GM19395 (cell line): ENCODE results near the gene MTHFD2L.
"Not testable (repeated sequence)": the region's sequence is repeated elsewhere in the genome, so short reads cannot be mapped to it uniquely, and the experiment has no call there.

Experiments
- ATAC-seq: cut with Tn5 transposase; IDR thresholded peaks from one replicate; pipeline ENCODE4 v1.9.1; 2021; ENCODE audit warnings: mild to moderate bottlenecking, moderate library complexity; ENCODE audit not compliant: unreplicated experiment

Gene MTHFD2L

GRCh38 chr4:74181219-74181618 lies 23.3 kb downstream of the MTHFD2L start:
- no peak for ATAC-seq

- ATAC-seq: peak; percentile 3
Observed at GRCh38 chr4:74188912-74189311, 31.0 kb downstream of the MTHFD2L start.

GRCh38 chr4:74189331-74190043 lies 31.6 kb downstream of the MTHFD2L start:
- ATAC-seq: peak; percentile 76

DNA sequence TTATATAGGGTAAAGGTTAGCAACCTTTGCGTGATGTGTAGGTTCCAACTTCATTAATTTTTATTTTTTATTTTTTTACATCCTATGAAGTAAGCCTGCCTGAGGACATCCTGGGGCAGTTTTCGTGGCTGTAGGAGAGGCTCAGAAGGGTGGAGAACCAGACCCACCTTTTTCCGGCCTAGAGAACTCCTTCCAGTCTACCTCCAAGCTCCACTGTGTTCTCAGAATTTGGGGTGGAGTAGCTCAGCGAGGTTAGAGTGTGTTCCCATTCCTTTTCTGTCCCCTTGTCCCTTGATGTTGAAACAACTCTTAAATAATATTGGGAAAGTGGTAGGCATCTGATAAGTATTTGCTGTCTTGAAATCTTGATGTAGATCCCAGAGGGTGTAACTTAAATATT lies 32.4 kb downstream of the MTHFD2L start:
- no peak for ATAC-seq

GRCh38 chr4:74190919-74191397 lies 33.0 kb downstream of the MTHFD2L start:
- ATAC-seq: no peak

GRCh38 chr4:74197080-74197479 lies 39.2 kb downstream of the MTHFD2L start:
- ATAC-seq: peak; percentile 85

DNA sequence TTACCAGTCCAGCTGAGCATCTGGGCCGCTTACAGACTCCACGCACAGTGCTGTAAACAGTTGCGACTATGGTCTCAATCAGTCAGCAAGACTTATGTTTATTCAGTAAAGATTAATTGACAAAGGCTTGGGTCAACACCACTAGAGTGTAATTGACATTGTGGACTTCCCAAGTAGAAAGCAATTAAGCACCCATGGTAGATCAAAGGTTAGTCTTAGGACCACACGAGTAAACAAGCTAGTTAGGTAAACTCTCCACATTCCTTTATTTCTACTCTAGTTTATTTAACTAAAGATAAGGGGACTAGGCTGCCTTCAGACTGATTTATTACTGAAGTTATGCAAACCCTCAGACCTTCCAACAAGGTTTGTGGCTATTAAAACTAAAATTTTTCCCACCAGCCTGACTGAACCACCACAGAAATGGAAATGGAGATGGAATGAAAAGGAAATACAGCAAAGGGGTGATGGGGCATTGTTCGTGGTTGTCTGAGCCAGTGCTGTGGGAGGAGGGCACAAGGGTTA lies 44.2 kb downstream of the MTHFD2L start:
- no peak for ATAC-seq

- ATAC-seq: no peak
Observed at GRCh38 chr4:74203467-74203866, 45.5 kb downstream of the MTHFD2L start.

- no peak for ATAC-seq
Observed at GRCh38 chr4:74205046-74205445, 47.1 kb downstream of the MTHFD2L start.

- no peak for ATAC-seq
Observed at GRCh38 chr4:74205559-74205958, 47.6 kb downstream of the MTHFD2L start.

DNA sequence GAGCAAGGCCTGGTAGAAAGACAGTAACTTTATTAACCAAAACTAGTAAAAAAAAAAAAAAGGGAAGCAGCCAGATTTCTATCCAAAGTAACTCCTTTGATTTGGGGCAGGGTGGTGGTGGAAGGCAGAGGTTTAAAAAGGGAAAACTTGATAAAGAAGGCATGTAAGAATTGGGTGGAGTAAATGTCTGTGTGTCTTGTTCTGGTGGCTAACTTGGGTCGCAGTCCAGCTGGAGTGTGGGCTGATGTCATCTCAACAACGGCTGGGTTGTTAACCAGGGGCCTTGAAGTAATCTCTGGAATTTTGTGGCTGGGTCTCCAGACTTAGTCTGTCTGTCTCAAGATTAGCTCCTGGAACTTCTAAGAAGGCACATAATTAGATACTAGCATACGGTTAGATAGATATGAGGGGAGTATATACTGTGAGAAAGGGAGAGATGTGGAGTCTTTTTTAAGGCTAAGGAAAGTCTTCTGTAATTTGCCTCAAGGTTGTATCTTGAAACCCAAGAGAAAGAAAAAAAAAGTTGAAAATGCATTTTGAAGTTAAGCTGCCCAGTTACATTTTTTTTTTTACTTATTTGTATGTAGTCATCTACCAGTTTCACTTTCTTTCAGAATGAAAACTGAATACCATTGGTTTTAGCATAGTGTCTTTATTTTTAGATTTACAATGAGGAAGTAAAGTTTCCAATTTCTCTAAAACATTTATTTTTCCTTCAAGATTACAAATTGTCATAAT lies 48.3 kb downstream of the MTHFD2L start:
- ATAC-seq: peak; percentile 87

- ATAC-seq: not testable (repeated sequence)
Observed at GRCh38 chr4:74214457-74215159, 56.7 kb downstream of the MTHFD2L start.

GRCh38 chr4:74215236-74215635 lies 57.3 kb downstream of the MTHFD2L start:
- ATAC-seq: not testable (repeated sequence)

DNA sequence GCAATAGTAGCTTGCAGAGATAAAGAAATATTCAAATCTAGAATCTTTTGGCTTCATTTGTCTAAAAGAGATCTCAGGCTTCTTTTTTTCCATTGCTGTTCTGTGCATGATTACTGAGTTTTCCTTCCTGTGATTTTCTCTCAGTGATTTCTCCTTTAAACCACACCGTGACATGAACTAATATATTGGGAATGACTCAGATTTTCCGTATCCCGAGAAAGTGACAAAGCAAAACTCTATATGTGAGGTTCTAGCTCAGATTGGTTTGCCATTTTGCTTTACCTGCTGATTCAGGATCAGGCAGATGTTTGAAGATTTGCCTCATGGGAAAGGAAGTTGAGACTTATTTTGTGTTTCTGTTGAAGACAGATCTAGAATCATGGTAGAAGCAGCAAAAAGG lies 59.4 kb downstream of the MTHFD2L start:
- ATAC-seq: no peak

- ATAC-seq: no peak
Observed at GRCh38 chr4:74218201-74218600, 60.3 kb downstream of the MTHFD2L start.

DNA sequence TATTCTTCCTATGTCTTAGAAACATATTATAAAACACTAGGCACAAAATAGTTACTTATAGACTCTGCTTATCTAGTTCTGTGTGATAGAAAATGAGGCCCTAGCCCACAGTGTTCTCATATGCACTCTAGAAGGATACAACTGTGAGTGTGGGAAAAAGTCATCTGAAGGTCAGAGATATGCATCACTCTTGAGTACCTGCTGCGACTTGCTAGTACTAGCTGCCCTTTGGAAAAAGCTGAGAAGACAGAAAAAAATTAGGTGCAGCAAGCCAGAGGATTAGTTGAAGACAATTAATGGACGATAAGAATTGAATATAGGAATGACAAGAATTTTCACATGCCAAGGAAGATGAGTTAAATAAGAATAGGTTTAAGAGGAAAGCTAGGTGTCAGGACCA lies 61.3 kb downstream of the MTHFD2L start:
- no peak for ATAC-seq

GRCh38 chr4:74223098-74223497 lies 65.2 kb downstream of the MTHFD2L start:
- no peak for ATAC-seq

DNA sequence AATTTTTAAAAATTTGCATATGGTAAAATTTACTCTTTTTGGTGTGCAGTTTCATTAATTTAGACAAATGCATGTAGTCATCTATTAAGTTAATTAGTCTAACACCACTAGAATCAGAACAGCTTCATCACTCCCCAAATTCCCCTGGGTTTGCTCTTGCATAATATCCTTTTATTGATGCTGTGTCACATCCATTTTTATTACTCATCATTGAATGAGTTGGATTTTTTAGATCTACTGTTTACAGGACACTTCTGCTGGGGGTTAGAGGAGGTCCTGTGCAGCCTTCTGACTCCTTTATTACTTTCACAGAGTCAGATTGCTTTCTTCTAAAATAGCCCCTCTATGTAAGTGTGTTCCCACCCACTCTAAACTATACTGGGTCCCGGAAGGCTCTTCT lies 65.9 kb downstream of the MTHFD2L start:
- no peak for ATAC-seq

DNA sequence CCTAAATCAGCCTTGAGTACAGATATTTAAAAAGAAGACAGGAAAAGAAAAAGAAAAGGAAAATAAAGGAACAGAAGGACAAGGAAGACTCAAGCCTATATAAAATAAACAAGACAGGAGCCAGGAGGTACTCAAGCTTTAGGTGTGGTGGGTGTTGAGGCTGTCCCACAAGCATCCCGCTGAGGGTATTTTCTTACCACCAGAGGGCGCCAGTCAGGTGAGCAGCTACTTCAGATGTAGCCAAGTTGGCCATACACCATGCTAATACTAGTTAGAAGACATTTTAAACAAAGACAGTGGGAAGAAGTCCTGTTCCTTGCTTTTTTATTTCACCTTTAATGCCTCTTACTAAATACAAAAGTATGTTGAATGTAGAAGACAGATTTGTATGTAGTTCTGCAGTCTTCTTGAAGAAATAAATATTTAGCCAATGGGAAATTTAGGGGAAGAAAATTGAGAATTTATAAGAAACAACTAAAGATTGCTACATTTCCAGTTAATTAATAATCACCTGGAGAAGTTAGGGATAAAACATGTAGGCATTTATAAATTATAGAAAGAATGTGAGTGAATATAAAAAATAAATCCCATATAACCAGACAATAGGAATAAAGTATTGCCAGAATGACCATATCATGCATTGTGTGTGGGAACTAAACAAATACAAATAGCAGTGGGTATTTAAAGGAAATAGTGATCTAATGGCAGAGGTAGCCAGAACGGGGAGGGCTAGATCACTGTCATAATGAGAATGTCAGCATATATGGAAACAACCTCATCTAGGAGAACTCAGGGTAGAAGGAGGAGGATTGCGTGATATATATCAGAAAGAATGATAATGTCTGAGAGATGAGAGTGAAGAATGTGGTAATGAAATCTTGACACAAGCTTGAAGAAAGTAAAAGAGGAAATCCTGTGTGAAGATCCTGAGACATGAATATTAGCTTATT lies 71.0 kb downstream of the MTHFD2L start:
- peak; percentile 93 for ATAC-seq

DNA sequence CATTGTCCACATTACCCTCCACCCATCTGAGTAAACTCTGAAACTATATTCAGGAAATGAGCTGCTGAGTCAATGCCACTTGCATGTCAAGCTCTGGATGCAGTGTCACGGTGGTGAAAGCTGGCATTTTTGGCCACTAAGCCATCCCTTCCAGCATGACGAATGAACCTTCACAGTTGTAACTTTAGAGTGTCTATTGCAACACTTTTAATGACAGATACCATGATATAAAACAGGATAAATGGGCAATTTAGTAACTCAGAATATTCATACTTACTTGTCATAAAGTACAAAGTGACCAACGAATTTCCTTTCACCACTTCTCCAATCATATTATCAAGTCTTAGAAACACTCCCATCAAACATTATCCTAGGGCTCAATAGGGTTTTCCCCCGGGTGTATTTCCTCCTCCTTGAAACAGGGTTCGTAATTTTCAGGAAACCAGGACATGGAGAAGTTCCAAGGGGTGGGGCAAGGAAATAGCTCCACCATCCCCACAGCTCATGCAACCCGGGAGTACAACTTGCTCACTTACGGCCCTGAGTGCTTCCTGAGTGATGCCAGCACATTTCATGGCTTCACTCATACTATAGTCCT lies 73.1 kb downstream of the MTHFD2L start:
- ATAC-seq: peak; percentile 61
